Transverse colon (tissue), 4 donors: Measurements from ENCODE around the gene BRPF3. TPM values are rescaled to one million over a fixed set of nuclear protein-coding genes. Genes with fewer than 3 reads are reported as not detected.

ENCODE experiments used
- DNase-seq: peaks from one replicate; pipeline ENCODE4 v3.0.0-alpha.2; 2019
- H3K27ac ChIP-seq, 4 donors: fragments of 200-600 bp; sonication (generic); 2 replicates each; pipeline ENCODE4 v1.5.1; 2016 to 2018; ENCODE audit warnings: inconsistent platforms in 4 of 4
- H3K27me3 ChIP-seq: fragments of 200-600 bp; sonication (generic); 2 replicates; pipeline ENCODE4 v1.5.1; 2017; ENCODE audit warnings: inconsistent platforms
- H3K36me3 ChIP-seq, 4 donors: fragments of 200-600 bp; sonication (generic); 2 replicates each; pipeline ENCODE4 v1.5.1; 2017 to 2019; ENCODE audit warnings: inconsistent platforms in 4 of 4
- H3K4me1 ChIP-seq, 4 donors: fragments of 200-600 bp; sonication (generic); 2 replicates each; pipeline ENCODE4 v1.5.1; 2017 to 2020; ENCODE audit warnings: inconsistent platforms in 4 of 4
- H3K4me3 ChIP-seq, 4 donors: fragments of 200-600 bp; sonication (generic); 1 replicate in 1 of 4; 2 replicates in 3 of 4; pipeline versions ENCODE4 v1.5.1 to v1.6.1; 2017 to 2019; ENCODE audit warnings: inconsistent platforms in 4 of 4
- H3K9me3 ChIP-seq, 2 donors: fragments of 200-600 bp; sonication (generic); 2 replicates each; pipeline ENCODE4 v1.5.1; 2017 to 2019; ENCODE audit warnings: inconsistent platforms in 2 of 2
- EP300 ChIP-seq: sonication (generic); formaldehyde crosslinking; IDR thresholded peaks from one replicate; pipeline ENCODE4 v1.6.1; 2017; ENCODE audit warnings: antibody characterized with exemption, low read depth
- POLR2A ChIP-seq: fragments of 450-650 bp; IDR thresholded peaks from one replicate; pipeline ENCODE4 v1.6.1; 2016; ENCODE audit warnings: antibody characterized with exemption, mild to moderate bottlenecking, moderate library complexity
- POLR2AphosphoS5 ChIP-seq, 3 donors: sonication (generic); formaldehyde crosslinking; IDR thresholded peaks; one replicate each; pipeline ENCODE4 v1.6.1; 2016; ENCODE audit warnings: antibody characterized with exemption in 3 of 3
- WGBS, 2 donors: methylation state at CpG; one replicate each; pipeline ENCODE4 v1.1.5; 2018; ENCODE audit warnings: low coverage in 1 of 2; 5-methylcytosine and 5-hydroxymethylcytosine counted together
- in situ Hi-C, 4 donors: fragments of 200-750 bp; cut with MboI; loops; one replicate each; pipeline versions ENCODE4 v1.15.0 to v1.15.1; 2017; ENCODE audit warnings: low sequenced_read_pairs in 3 of 4, low pct_ligation_motif_present in 1 of 4, low pct_unique_long_range_greater_than_20kb in 1 of 4
- intact Hi-C: fragments of 100-400 bp; cut with DNase I; formaldehyde crosslinking; loops from one replicate; pipeline ENCODE4 v1.15.1; 2023; ENCODE audit warnings: low total_unique reads
- total RNA-seq, 4 donors: library from RNA; depleted of rRNA; stranded (reverse); fragments of >200 nt; gene quantifications; one replicate each; pipeline ENCODE4 v1.1.0, GENCODE V29; 2016
- TF ChIP-seq, protein P1 (sequence below), 5 experiments: fragments of 200-600 bp in 3 of 5; fragments of 450-650 bp in 2 of 5; sonication (generic) in 3 of 5; IDR thresholded peaks; 1 replicate in 2 of 5; 2 replicates in 3 of 5; pipeline ENCODE4 v1.5.1; 2016 to 2017; ENCODE audit warnings: antibody characterized with exemption in 5 of 5, inconsistent platforms in 3 of 5, mild to moderate bottlenecking in 2 of 5, moderate library complexity in 1 of 5

BRPF3 gene
- total RNA-seq, 4 donors from 2014 or later: 74.8 to 209 (median 90.6) TPM

DNA sequence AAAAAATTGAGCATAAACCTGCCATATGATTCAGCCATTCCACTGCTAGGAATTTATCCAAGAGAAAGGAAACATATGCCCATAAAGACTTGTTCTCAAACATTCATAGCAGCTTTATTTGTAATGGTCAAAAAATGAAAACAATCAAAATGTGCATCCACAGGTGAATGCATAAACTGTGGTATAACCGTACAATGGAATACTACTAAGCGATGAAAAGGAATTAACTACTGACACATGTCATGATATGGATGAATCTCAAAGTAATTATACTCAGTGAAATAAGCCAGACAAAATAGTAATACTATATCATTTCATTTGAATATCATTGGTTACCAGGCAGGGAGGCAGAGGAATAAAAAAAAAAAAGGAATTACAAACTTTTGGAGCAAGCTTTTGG lies 25.8 kb upstream of the BRPF3 start:
- H3K4me1 ChIP-seq: no peaks in the 10 kb centered on the region
- H3K27ac ChIP-seq: no peak overlapping the region
- 94 to 100% methylated on average over 2 of the region's 2 CpGs for WGBS, 2 donors
- in situ Hi-C loops: no loop called here
- TF ChIP-seq EP300 (no peak), POLR2AphosphoS5 (IDR thresholded peaks at IDR 0.05) (no peak), POLR2A (no peak)
- TF ChIP-seq, protein P1, sequence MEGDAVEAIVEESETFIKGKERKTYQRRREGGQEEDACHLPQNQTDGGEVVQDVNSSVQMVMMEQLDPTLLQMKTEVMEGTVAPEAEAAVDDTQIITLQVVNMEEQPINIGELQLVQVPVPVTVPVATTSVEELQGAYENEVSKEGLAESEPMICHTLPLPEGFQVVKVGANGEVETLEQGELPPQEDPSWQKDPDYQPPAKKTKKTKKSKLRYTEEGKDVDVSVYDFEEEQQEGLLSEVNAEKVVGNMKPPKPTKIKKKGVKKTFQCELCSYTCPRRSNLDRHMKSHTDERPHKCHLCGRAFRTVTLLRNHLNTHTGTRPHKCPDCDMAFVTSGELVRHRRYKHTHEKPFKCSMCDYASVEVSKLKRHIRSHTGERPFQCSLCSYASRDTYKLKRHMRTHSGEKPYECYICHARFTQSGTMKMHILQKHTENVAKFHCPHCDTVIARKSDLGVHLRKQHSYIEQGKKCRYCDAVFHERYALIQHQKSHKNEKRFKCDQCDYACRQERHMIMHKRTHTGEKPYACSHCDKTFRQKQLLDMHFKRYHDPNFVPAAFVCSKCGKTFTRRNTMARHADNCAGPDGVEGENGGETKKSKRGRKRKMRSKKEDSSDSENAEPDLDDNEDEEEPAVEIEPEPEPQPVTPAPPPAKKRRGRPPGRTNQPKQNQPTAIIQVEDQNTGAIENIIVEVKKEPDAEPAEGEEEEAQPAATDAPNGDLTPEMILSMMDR (IDR thresholded peaks at IDR 0.05): no peak
- no peak for DNase-seq
- no peaks in the 10 kb centered on the region for H3K9me3 ChIP-seq
- H3K36me3 ChIP-seq: no peaks in the 10 kb centered on the region
- H3K27me3 ChIP-seq: no peaks in the 10 kb centered on the region
- no peak overlapping the region for H3K4me3 ChIP-seq
- intact Hi-C loops: no loop called here

GRCh38 chr6:36171573-36171972 lies 25.0 kb upstream of the BRPF3 start:
- no peak overlapping the region for H3K4me3 ChIP-seq
- H3K9me3 ChIP-seq: no peaks in the 10 kb centered on the region
- no peaks in the 10 kb centered on the region for H3K4me1 ChIP-seq
- intact Hi-C loops (no loop called here), in situ Hi-C loops (no loop called here)
- H3K36me3 ChIP-seq: no peaks in the 10 kb centered on the region
- TF ChIP-seq POLR2A (no peak), POLR2AphosphoS5 (IDR thresholded peaks at IDR 0.05) (no peak), EP300 (no peak)
- TF ChIP-seq, protein P1 (IDR thresholded peaks at IDR 0.05): no peak
- H3K27ac ChIP-seq: no peak overlapping the region
- no peak for DNase-seq
- 75 to 86% methylated on average over 2 of the region's 2 CpGs for WGBS, 2 donors
- H3K27me3 ChIP-seq: no peaks in the 10 kb centered on the region

- no peaks in the 10 kb centered on the region for H3K36me3 ChIP-seq
- H3K27me3 ChIP-seq: no peaks in the 10 kb centered on the region
- peaks cover 8 to 12% of the 10 kb centered on the region in 2 donors for H3K9me3 ChIP-seq
- H3K27ac ChIP-seq: no peak overlapping the region
- H3K4me3 ChIP-seq: no peak overlapping the region
- H3K4me1 ChIP-seq: no peaks in the 10 kb centered on the region
- TF ChIP-seq, protein P1 (IDR thresholded peaks at IDR 0.05): no peak
- no peak for TF ChIP-seq POLR2A
- no peak for DNase-seq
- in situ Hi-C loops (no loop called here), intact Hi-C loops (no loop called here)
These were observed 19.4 kb upstream of the BRPF3 start for GRCh38 chr6:36177166-36177565.

DNA sequence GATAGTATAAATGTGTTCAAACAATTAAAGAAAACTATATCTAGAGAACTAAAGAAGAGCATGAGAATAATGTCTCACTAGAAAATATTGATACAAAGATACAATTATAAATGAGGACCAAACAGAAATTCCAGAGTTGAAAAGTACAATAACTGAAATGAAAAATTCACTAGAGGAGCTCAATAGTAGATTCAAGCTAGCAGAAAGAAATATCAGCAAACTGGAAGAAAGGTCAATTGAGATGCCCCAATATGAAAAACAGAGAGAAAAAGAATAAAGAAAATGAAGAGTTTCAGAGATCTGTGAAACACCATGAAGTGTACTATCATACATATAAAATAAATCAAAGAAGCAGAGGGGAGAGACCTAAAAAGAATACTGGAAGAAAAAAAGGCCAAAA lies 18.0 kb upstream of the BRPF3 start:
- Histone ChIP-seq H3K9me3 (peaks cover 8 to 12% of the 10 kb centered on the region in 2 donors), H3K4me1 (no peaks in the 10 kb centered on the region), H3K36me3 (no peaks in the 10 kb centered on the region), H3K27ac (no peak overlapping the region), H3K27me3 (no peaks in the 10 kb centered on the region), H3K4me3 (no peak overlapping the region)
- in situ Hi-C loops: no loop called here
- DNase-seq: no peak
- TF ChIP-seq POLR2AphosphoS5 (IDR thresholded peaks at IDR 0.05) (no peak), POLR2A (no peak), EP300 (no peak)
- TF ChIP-seq, protein P1 (IDR thresholded peaks at IDR 0.05): no peak
- intact Hi-C loops: no loop called here
